A549 (cell line): ENCODE measurements around the gene NPLOC4. TPM values are rescaled to one million over a fixed set of nuclear protein-coding genes. Genes with fewer than 3 reads are reported as not detected.

Experiments used
- ATAC-seq, 2 experiments: fragments of 200-7000 bp in 1 of 2; fragments of >200 bp in 1 of 2; cut with Nextera tagmentation in 1 of 2; cut with Tn5 transposase in 1 of 2; 3 replicates each; pipeline versions ENCODE4 v1.8.0 to v1.9.1; 2018 to 2020; ENCODE audit warnings: mild to moderate bottlenecking in 1 of 2, moderate library complexity in 1 of 2
- CTCF ChIA-PET: fragments of 300-600 bp; sonication (Branson Sonifier 250); formaldehyde crosslinking; extraction: SDS; loops from one replicate; lab custom pipeline; 2021; ENCODE audit warnings: antibody characterized with exemption, inconsistent platforms; lab: Yijun Ruan, JAX
- POLR2A ChIA-PET: fragments of 350-600 bp; formaldehyde crosslinking; extraction: SDS; loops from one replicate; lab custom pipeline; 2021; ENCODE audit warnings: antibody characterized with exemption, inconsistent platforms; lab: Yijun Ruan, JAX
- DNase-seq, 2 experiments: peaks; one replicate each; pipeline versions ENCODE4 v3.0.0 to v3.0.0-alpha.2; 2011 to 2016; ENCODE audit warnings: low read depth in 1 of 2, low spot score in 1 of 2
- FAIRE-seq: peaks from 2 replicates; lab custom pipeline; 2011; peaks lifted over from hg19 to GRCh38; lab: Jason Lieb, UNC
- H3K27ac ChIP-seq, 2 experiments: fragments of >200 bp; sonication (Bioruptor Twin); formaldehyde crosslinking; 3 replicates each; pipeline ENCODE4 v1.5.1; 2016 to 2017
- H3K4me1 ChIP-seq: fragments of >200 bp; sonication (Bioruptor Twin); formaldehyde crosslinking; 3 replicates; pipeline ENCODE4 v1.6.1; 2016
- H3K4me2 ChIP-seq: fragments of >200 bp; sonication (Bioruptor Twin); formaldehyde crosslinking; 3 replicates; pipeline ENCODE4 v1.6.1; 2016
- H3K4me3 ChIP-seq: fragments of >200 bp; sonication (Bioruptor Twin); formaldehyde crosslinking; 3 replicates; pipeline ENCODE4 v1.5.1; 2016
- H3K9me3 ChIP-seq: fragments of >200 bp; sonication (Bioruptor Twin); formaldehyde crosslinking; 3 replicates; pipeline ENCODE4 v1.6.1; 2016
- BHLHE40 ChIP-seq: IDR thresholded peaks from 2 replicates; pipeline ENCODE4 v1.6.1; 2012; ENCODE audit warnings: low read depth, low read length, inconsistent platforms
- CHD2 ChIP-seq: fragments of 150-350 bp; IDR thresholded peaks from 2 replicates; pipeline ENCODE4 v1.6.1; 2014; ENCODE audit warnings: low read length; ENCODE audit not compliant: partially characterized antibody
- E2F6 ChIP-seq: IDR thresholded peaks from 2 replicates; pipeline ENCODE4 v1.6.1; 2012; ENCODE audit warnings: low read depth, borderline replicate concordance
- EHMT2 ChIP-seq: fragments of 200-600 bp; sonication (generic); IDR thresholded peaks from 2 replicates; pipeline ENCODE4 v1.6.1; 2016; ENCODE audit warnings: antibody characterized with exemption, low read depth, mild to moderate bottlenecking, moderate library complexity
- EP300 ChIP-seq, 2 experiments: fragments of >200 bp; sonication (Bioruptor Twin); formaldehyde crosslinking; IDR thresholded peaks; 2 replicates in 1 of 2; 3 replicates in 1 of 2; pipeline ENCODE4 v1.6.1; 2016 to 2017
- ESRRA ChIP-seq: fragments of 150-350 bp; IDR thresholded peaks from 2 replicates; pipeline ENCODE4 v1.6.1; 2014; ENCODE audit warnings: mild to moderate bottlenecking, low read length, borderline replicate concordance
- FOSB ChIP-seq: fragments of 250-450 bp; sonication (Bioruptor Pico); IDR thresholded peaks from 2 replicates; pipeline ENCODE4 v1.5.0; 2020; ENCODE audit warnings: mild to moderate bottlenecking, moderate library complexity
- FOSL2 ChIP-seq, 2 experiments: fragments of 450-650 bp in 1 of 2; fragments of >200 bp in 1 of 2; sonication (Bioruptor Twin) in 1 of 2; formaldehyde crosslinking; IDR thresholded peaks; 2 replicates each; pipeline versions ENCODE4 v1.5.0 to v1.6.1; 2016 to 2020; ENCODE audit warnings: mild to moderate bottlenecking in 1 of 2, moderate library complexity in 1 of 2
- GATA3 ChIP-seq: IDR thresholded peaks from 2 replicates; pipeline ENCODE4 v1.6.1; 2012; ENCODE audit warnings: borderline replicate concordance
- HDAC2 ChIP-seq: fragments of 200-600 bp; sonication (generic); IDR thresholded peaks from 2 replicates; pipeline ENCODE4 v1.6.1; 2016
- HES2 ChIP-seq: fragments of >200 bp; sonication (Bioruptor Twin); formaldehyde crosslinking; IDR thresholded peaks from 2 replicates; pipeline ENCODE4 v1.6.1; 2016
- HEYL ChIP-seq: fragments of 250-450 bp; sonication (Bioruptor Pico); IDR thresholded peaks from 2 replicates; pipeline ENCODE4 v1.8.0; 2021; ENCODE audit warnings: mild to moderate bottlenecking, moderate library complexity
- HOXB13 ChIP-seq: fragments of 250-450 bp; sonication (Bioruptor Pico); IDR thresholded peaks from 2 replicates; pipeline ENCODE4 v1.5.0; 2020; ENCODE audit warnings: low read depth, mild to moderate bottlenecking, moderate library complexity
- MAFK ChIP-seq: fragments of 450-650 bp; IDR thresholded peaks from 2 replicates; pipeline ENCODE4 v1.6.1; 2014; ENCODE audit not compliant: partially characterized antibody
- MYC ChIP-seq: IDR thresholded peaks from 2 replicates; pipeline ENCODE4 v1.6.1; 2012; ENCODE audit warnings: mild to moderate bottlenecking, inconsistent platforms, low read length, improper control_type of control experiment, borderline replicate concordance
- NPAS2 ChIP-seq: fragments of 250-450 bp; sonication (Bioruptor Pico); IDR thresholded peaks from 2 replicates; pipeline ENCODE4 v1.8.0; 2022; ENCODE audit warnings: mild to moderate bottlenecking, moderate library complexity, borderline replicate concordance
- POLR2AphosphoS2 ChIP-seq: conservative IDR thresholded peaks from 2 replicates; pipeline ENCODE4 v1.6.1; 2012; ENCODE audit warnings: low read length, improper control_type of control experiment, inconsistent platforms
- RAD21 ChIP-seq, 2 experiments: fragments of >200 bp in 1 of 2; sonication (Bioruptor Twin) in 1 of 2; formaldehyde crosslinking in 1 of 2; IDR thresholded peaks in 1 of 2; conservative IDR thresholded peaks in 1 of 2; 2 replicates in 1 of 2; 3 replicates in 1 of 2; pipeline ENCODE4 v1.6.1; 2012 to 2018; ENCODE audit warnings: inconsistent platforms in 1 of 2
- SMC3 ChIP-seq: fragments of >200 bp; sonication (Bioruptor Twin); formaldehyde crosslinking; IDR thresholded peaks from 3 replicates; pipeline ENCODE4 v1.6.1; 2018; ENCODE audit warnings: inconsistent platforms
- SREBF2 ChIP-seq: fragments of 450-650 bp; IDR thresholded peaks from 2 replicates; pipeline ENCODE4 v1.6.1; 2014; ENCODE audit warnings: mild to moderate bottlenecking, moderate library complexity
- TP53 ChIP-seq: fragments of 250-450 bp; sonication (Bioruptor Pico); IDR thresholded peaks from 2 replicates; pipeline ENCODE4 v1.5.0; 2021; ENCODE audit warnings: mild to moderate bottlenecking, moderate library complexity
- ZFP36 ChIP-seq: fragments of 450-650 bp; IDR thresholded peaks from 2 replicates; pipeline ENCODE4 v1.6.1; 2014; ENCODE audit warnings: borderline replicate concordance; ENCODE audit not compliant: partially characterized antibody
- WGBS: methylation state at CpG from one replicate; pipeline ENCODE4 v1.1.6; 2017; ENCODE audit errors: missing lambda C conversion rate; 5-methylcytosine and 5-hydroxymethylcytosine counted together
- polyA plus RNA-seq, 4 experiments: library from polyadenylated mRNA; depleted of rRNA in 3 of 4; stranded (reverse); fragments of >200 nt; fragmentation: RNase III in 1 of 4; extraction: RNeasy Plus Mini Kit Qiagen cat#74134 plus additional on column Dnase treatment in 1 of 4; gene quantifications; 2 replicates in 3 of 4; 3 replicates in 1 of 4; pipeline ENCODE4 v1.2.3, GENCODE V29; 2011 to 2017
- TF ChIP-seq, protein P1 (sequence below): IDR thresholded peaks from 2 replicates; pipeline ENCODE4 v1.6.1; 2012
- TF ChIP-seq, protein P2 (sequence below): fragments of 250-450 bp; sonication (Bioruptor Pico); IDR thresholded peaks from 2 replicates; pipeline ENCODE4 v1.5.0; 2021; ENCODE audit warnings: mild to moderate bottlenecking, moderate library complexity, borderline replicate concordance

The NPLOC4 gene
- polyA plus RNA-seq, 2 of the 4 experiments (the other 2 are of a cell fraction) = 98.5 to 101 TPM

GRCh38 chr17:81590121-81590520, 46.8 kb downstream of the NPLOC4 start:
- TF ChIP-seq CHD2 = no peak
- TF ChIP-seq SMC3 = no peak
- no peak for TF ChIP-seq BHLHE40
- TF ChIP-seq, protein P1, sequence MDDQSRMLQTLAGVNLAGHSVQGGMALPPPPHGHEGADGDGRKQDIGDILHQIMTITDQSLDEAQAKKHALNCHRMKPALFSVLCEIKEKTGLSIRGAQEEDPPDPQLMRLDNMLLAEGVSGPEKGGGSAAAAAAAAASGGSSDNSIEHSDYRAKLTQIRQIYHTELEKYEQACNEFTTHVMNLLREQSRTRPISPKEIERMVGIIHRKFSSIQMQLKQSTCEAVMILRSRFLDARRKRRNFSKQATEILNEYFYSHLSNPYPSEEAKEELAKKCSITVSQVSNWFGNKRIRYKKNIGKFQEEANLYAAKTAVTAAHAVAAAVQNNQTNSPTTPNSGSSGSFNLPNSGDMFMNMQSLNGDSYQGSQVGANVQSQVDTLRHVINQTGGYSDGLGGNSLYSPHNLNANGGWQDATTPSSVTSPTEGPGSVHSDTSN = no peak
- TF ChIP-seq POLR2AphosphoS2 = no peak
- no peak for TF ChIP-seq GATA3
- TF ChIP-seq FOSB = no peak
- no peak for TF ChIP-seq FOSL2 (IDR thresholded peaks at IDR 0.05)
- no peak for TF ChIP-seq FOSL2 (CRISPR knock-in tag; IDR thresholded peaks at IDR 0.05)
- no peak for TF ChIP-seq ESRRA
- TF ChIP-seq ZFP36 = no peak
- TF ChIP-seq, protein P2, sequence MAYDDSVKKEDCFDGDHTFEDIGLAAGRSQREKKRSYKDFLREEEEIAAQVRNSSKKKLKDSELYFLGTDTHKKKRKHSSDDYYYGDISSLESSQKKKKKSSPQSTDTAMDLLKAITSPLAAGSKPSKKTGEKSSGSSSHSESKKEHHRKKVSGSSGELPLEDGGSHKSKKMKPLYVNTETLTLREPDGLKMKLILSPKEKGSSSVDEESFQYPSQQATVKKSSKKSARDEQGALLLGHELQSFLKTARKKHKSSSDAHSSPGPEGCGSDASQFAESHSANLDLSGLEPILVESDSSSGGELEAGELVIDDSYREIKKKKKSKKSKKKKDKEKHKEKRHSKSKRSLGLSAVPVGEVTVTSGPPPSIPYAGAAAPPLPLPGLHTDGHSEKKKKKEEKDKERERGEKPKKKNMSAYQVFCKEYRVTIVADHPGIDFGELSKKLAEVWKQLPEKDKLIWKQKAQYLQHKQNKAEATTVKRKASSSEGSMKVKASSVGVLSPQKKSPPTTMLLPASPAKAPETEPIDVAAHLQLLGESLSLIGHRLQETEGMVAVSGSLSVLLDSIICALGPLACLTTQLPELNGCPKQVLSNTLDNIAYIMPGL = no peak
- TF ChIP-seq HES2 = no peak
- no peak for TF ChIP-seq HEYL (CRISPR knock-in tag)
- TF ChIP-seq MYC = no peak
- Histone ChIP-seq H3K4me1 (peaks cover 7% of the 10 kb centered on the region), H3K4me3 (no peak overlapping the region), H3K27ac (no peak overlapping the region), H3K4me2 (no peak overlapping the region), H3K9me3 (no peaks in the 10 kb centered on the region)
- ATAC-seq = peak in 1 of 2 experiments; percentile 12; a peak in 2 of 6 replicates
- WGBS = 93% methylated on average over 8 of the region's 8 CpGs
- no peak for DNase-seq
- FAIRE-seq = no peak
- ChIA-PET CTCF (interaction anchor here (39.7 to 45.0 kb wide), 2 partner anchors 6 to 19 kb away, joined by 1604 read pairs; partner anchors contain the start of gene FAAP100), POLR2A (no interaction called here)

- no peak for ATAC-seq
- Histone ChIP-seq H3K27ac (no peak overlapping the region), H3K4me3 (no peak overlapping the region), H3K4me2 (no peak overlapping the region), H3K4me1 (peaks cover 7% of the 10 kb centered on the region), H3K9me3 (no peaks in the 10 kb centered on the region)
- ChIA-PET CTCF (interaction anchor here (39.7 to 45.0 kb wide), 2 partner anchors 6 to 19 kb away, joined by 1604 read pairs; partner anchors contain the start of gene FAAP100), POLR2A (no interaction called here)
- DNase-seq = no peak
- 93% methylated on average over 5 of the region's 5 CpGs for WGBS
- TF ChIP-seq NPAS2 (CRISPR knock-in tag) (no peak), SREBF2 (no peak), HDAC2 (no peak), FOSL2 (IDR thresholded peaks at IDR 0.05) (no peak), FOSL2 (CRISPR knock-in tag; IDR thresholded peaks at IDR 0.05) (no peak), BHLHE40 (no peak), MAFK (no peak), EP300 (IDR thresholded peaks at IDR 0.05) (no peak), TP53 (CRISPR knock-in tag) (no peak), E2F6 (no peak), RAD21 (conservative IDR thresholded peaks at IDR 0.05 in 1 of 2, IDR thresholded peaks at IDR 0.05 in 1 of 2) (no peak), HOXB13 (CRISPR knock-in tag) (no peak), EHMT2 (no peak)
- no peak for FAIRE-seq
Measured at GRCh38 chr17:81589612-81590011, 47.3 kb downstream of the NPLOC4 start.
